IPS-18c (cell line): Measurements from ENCODE around the gene MRFAP1L1.

Source experiments
- H3K4me3 ChIP-seq: 2 replicates; pipeline ENCODE4 v1.7.0; 2013; ENCODE audit warnings: low read depth, mild to moderate bottlenecking, low read length, moderate library complexity; ENCODE audit not compliant: insufficient read depth
- H3K9me3 ChIP-seq: one replicate; pipeline ENCODE4 v1.6.1; 2013; ENCODE audit warnings: mild to moderate bottlenecking, low read length, moderate library complexity; ENCODE audit not compliant: control insufficient read depth, insufficient read depth

The MRFAP1L1 gene

DNA sequence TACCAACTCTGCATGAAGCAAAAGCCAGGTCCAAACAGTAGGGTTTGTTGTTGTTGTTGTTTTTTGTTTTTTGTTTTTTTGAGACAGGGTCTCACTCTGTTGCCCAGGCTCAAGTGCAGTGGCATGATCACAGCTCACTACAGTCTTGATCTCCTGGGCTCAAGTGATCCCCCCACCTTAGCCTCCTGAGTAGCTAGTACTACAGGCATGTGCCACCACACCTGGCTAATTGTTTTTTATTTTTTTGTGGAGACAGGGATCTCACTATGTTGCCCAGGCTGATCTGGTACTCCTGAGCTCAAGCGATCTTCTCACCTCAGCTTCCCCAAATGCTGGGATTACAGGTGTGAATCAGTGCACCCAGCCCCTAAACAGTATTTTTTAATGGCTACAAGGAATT is 9.8 kb downstream of the MRFAP1L1 start:
- Histone ChIP-seq H3K4me3 (no peak overlapping the region), H3K9me3 (peaks cover 2% of the 10 kb centered on the region)

- peaks cover 2% of the 10 kb centered on the region for H3K9me3 ChIP-seq
- H3K4me3 ChIP-seq, result no peak overlapping the region
Observed at GRCh38 chr4:6699388-6699787, 10.3 kb downstream of the MRFAP1L1 start.

GRCh38 chr4:6697131-6697530 is 12.5 kb downstream of the MRFAP1L1 start:
- Histone ChIP-seq H3K4me3 (no peak overlapping the region), H3K9me3 (peaks cover 2% of the 10 kb centered on the region)

- H3K4me3 ChIP-seq, result no peak overlapping the region
Observed at GRCh38 chr4:6696611-6697010, 13.1 kb downstream of the MRFAP1L1 start.

GRCh38 chr4:6695660-6696610 is 13.7 kb downstream of the MRFAP1L1 start:
- peaks cover 2% of the 10 kb centered on the region for H3K9me3 ChIP-seq
- H3K4me3 ChIP-seq, result no peak overlapping the region

More at GRCh38 chr4:6696611-6697010, 13.1 kb downstream of the MRFAP1L1 start:
- peaks cover 2% of the 10 kb centered on the region for H3K9me3 ChIP-seq

- Histone ChIP-seq H3K4me3 (no peak overlapping the region), H3K9me3 (no peaks in the 10 kb centered on the region)
Observed at GRCh38 chr4:6694177-6694901, 15.3 kb downstream of the MRFAP1L1 start.

- H3K4me3 ChIP-seq, result no peak within 1 kb of the TSS
- no peaks in the 10 kb centered on the region for H3K9me3 ChIP-seq
Observed at GRCh38 chr4:6693231-6694176, 16.2 kb downstream of the MRFAP1L1 start, which contains the start of gene S100P. Gene S100P (plus strand): TSS chr4:6693878. CDS start chr4:6693933, 55 bp downstream.

DNA sequence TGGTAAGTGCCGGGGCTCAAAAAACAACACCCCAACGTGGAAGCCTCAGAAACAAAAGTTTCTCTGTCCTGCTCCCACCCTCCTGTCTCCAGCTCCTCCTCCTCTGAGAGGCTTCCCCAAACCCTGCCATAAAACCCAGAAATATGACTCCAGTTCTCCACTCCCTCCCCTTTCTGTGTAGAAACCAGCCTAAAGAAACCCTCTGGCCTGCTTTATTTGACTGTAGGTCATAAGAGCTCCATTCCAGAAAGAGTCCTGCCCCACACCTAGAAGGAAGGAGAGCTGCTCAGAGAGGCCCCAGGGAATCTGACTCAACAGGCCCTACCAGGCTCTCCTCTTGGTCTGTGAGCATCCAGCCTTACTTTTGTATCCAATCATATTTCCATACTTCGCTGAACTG is 16.9 kb downstream of the MRFAP1L1 start:
- H3K9me3 ChIP-seq, result no peaks in the 10 kb centered on the region
- no peak overlapping the region for H3K4me3 ChIP-seq

GRCh38 chr4:6692379-6692778 is 17.3 kb downstream of the MRFAP1L1 start:
- H3K9me3 ChIP-seq, result no peaks in the 10 kb centered on the region
- no peak overlapping the region for H3K4me3 ChIP-seq

DNA sequence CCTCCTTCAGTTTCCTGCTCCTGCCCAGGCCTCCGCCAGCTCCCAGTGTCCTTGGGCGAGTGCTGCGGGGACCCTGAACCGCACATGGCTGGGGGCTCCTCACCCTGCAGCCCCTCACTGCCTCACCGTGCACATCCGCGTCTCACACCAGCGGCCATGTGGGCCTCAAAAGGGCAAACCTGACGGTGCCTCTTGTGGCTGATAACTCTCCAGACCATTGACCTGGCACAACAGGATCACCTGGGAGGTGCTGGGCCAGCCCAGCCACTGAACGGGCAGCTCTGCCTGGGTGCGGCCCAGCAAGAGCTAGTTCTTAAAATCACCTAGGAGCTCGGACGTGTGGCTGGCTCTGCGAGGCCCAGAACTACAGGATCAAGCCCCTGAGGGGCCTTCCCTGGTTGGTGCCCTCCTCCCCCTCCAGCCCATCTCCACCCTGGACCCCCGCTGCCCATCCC is 20.1 kb downstream of the MRFAP1L1 start:
- H3K9me3 ChIP-seq, result no peaks in the 10 kb centered on the region
- H3K4me3 ChIP-seq, result no peak overlapping the region

DNA sequence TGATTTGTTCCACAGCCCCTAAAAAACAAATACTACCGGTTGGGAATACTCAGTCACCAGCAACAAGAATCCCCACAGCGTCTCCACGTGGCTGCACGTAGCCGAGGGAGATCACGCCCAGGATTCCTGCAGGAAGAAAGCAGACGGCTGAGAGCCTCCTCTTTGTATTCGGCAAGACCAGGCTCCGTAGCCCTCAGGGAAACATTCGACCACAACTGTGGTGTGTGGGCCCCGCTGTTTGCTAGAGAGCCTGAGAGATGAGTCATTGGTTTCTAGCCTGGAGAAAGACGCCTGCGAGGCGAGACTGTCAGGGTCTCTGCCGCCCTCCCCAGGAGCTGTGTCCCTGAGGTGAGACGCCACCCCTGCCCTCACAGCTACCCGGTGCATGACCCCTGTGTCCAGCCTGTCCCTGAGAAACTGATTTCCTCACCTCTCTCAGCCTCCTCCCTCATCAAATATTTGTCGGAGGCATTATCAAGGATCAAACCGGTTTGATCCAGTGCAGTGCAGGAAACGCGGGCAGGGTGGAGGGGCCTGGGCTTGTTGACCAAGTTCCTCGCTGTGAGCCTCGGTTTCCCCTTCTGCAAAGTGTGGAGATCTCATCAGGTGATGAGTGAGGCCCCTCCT is 20.7 kb downstream of the MRFAP1L1 start:
- Histone ChIP-seq H3K9me3 (no peaks in the 10 kb centered on the region), H3K4me3 (no peak overlapping the region)

DNA sequence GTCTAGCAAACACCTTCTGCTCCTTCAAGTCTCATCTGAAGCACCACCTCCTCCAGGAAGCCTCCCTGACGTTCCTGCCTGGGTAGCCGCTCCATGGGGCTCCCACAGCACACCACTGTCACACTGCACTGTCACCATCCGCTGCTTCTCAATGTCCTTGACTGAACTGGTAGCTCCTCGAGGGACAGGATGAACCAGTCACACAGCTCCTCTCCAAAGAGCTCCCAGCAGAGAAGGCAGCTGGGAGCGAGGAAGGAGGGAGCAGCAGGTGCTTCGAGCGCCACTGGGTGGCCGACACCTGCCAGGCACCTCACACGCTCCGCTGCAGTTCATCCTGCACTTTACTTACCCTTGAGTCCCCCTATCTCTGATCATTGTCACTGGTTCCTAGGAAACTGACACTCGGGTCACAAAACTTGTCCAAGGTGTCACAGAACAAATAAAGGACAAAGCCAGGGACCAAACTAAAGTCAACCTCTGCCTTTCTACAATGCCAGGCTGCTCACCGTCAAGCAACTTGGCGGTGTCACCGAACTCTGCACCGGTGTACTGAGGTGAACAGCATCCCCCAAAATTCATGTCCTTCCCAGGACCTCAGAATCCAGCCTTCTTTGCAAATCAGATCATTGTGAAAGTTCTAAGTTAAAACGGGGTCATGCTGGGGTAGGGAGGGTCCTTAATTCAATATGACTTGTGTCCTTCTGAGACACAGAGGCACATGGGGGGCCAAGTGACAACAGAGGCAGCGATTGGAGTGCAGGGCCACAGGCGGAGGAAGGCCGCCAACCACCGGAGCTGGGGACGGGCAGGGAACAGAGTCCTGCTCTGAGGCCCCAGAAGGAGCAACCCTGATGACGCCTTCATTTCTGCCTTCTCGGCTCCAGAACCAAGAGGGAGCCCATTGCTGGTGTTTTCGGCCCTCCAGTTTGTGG is 21.5 kb downstream of the MRFAP1L1 start:
- Histone ChIP-seq H3K4me3 (no peak overlapping the region), H3K9me3 (no peaks in the 10 kb centered on the region)

GRCh38 chr4:6686104-6686787 is 23.4 kb downstream of the MRFAP1L1 start:
- Histone ChIP-seq H3K9me3 (no peaks in the 10 kb centered on the region), H3K4me3 (no peak overlapping the region)

- Histone ChIP-seq H3K4me3 (no peak overlapping the region), H3K9me3 (no peaks in the 10 kb centered on the region)
Observed at GRCh38 chr4:6684656-6685055, 25.0 kb downstream of the MRFAP1L1 start.

- H3K9me3 ChIP-seq, result no peaks in the 10 kb centered on the region
- H3K4me3 ChIP-seq, result no peak overlapping the region
Observed at GRCh38 chr4:6682862-6683590, 26.6 kb downstream of the MRFAP1L1 start.
